ENCODE measurements around the gene TNKS1BP1. TPM values are rescaled to one million over a fixed set of nuclear protein-coding genes. Genes with fewer than 3 reads are reported as not detected.

TNKS1BP1 gene
- total RNA-seq, 2 experiments from 2014 or later = 12.9 to 13.2 TPM

GRCh38 chr11:57263351-57263750 lies 61.4 kb downstream of the TNKS1BP1 start:
- no peak overlapping the region for H3K4me3 Mint-ChIP-seq
- Histone ChIP-seq H3K27ac (ENCODE audit: low read depth in 1 of 2, low read length in 2 of 2) (no peak overlapping the region), H3K27me3 (ENCODE audit: control insufficient read depth in 1 of 2, insufficient read depth in 2 of 2, low read length in 2 of 2) (peaks cover 4 to 6% of the 10 kb centered on the region in 2 experiments), H3K4me1 (ENCODE audit: insufficient read depth, low read length) (no peaks in the 10 kb centered on the region), H3K4me3 (ENCODE audit: low read length) (no peak overlapping the region), H3K36me3 (ENCODE audit: insufficient read depth, low read length) (no peaks in the 10 kb centered on the region), H3K9me3 (ENCODE audit: control insufficient read depth in 1 of 2, insufficient read depth in 1 of 2, low read length in 2 of 2) (peaks cover 0 to 8% of the 10 kb centered on the region in 2 experiments)
- ChIA-PET CTCF (interaction anchor here (1.0 kb wide), 1 partner anchor 11 kb away, joined by 3 read pairs; no protein-coding TSS in a partner anchor), POLR2A (no interaction called here)
- no peaks in the 10 kb centered on the region for H3K36me3 Mint-ChIP-seq (ENCODE audit: low read depth)
- no peak for TF ChIP-seq CTCF (IDR thresholded peaks at IDR 0.05)
- H3K27me3 Mint-ChIP-seq = peaks cover 33% of the 10 kb centered on the region
- ATAC-seq (ENCODE audit: poor library complexity) = no peak
- H3K27ac Mint-ChIP-seq = no peak overlapping the region
- intact Hi-C loops (cut with DNase I, micrococcal nuclease) = no loop called here
- no peaks in the 10 kb centered on the region for H3K4me1 Mint-ChIP-seq (ENCODE audit: low read depth)
- no peak for DNase-seq
- peaks cover 10% of the 10 kb centered on the region for H3K9me3 Mint-ChIP-seq

- no peak overlapping the region for H3K27ac Mint-ChIP-seq
- H3K27me3 Mint-ChIP-seq = peaks cover 31% of the 10 kb centered on the region
- ATAC-seq (ENCODE audit: poor library complexity) (no peak), DNase-seq (no peak)
- H3K27ac ChIP-seq (ENCODE audit: low read depth in 1 of 2, low read length in 2 of 2) = no peak overlapping the region
- ChIA-PET CTCF (no interaction called here), POLR2A (no interaction called here)
- TF ChIP-seq CTCF (IDR thresholded peaks at IDR 0.05) = no peak
- H3K4me3 Mint-ChIP-seq = no peak overlapping the region
- no peaks in the 10 kb centered on the region for H3K4me1 ChIP-seq (ENCODE audit: insufficient read depth, low read length)
- intact Hi-C loops (cut with DNase I, micrococcal nuclease) = no loop called here
- peaks cover 4 to 6% of the 10 kb centered on the region in 2 experiments for H3K27me3 ChIP-seq (ENCODE audit: control insufficient read depth in 1 of 2, insufficient read depth in 2 of 2, low read length in 2 of 2)
- peaks cover 0 to 8% of the 10 kb centered on the region in 2 experiments for H3K9me3 ChIP-seq (ENCODE audit: control insufficient read depth in 1 of 2, insufficient read depth in 1 of 2, low read length in 2 of 2)
- no peaks in the 10 kb centered on the region for H3K4me1 Mint-ChIP-seq (ENCODE audit: low read depth)
- peaks cover 3% of the 10 kb centered on the region for H3K9me3 Mint-ChIP-seq
- no peak overlapping the region for H3K4me3 ChIP-seq (ENCODE audit: low read length)
- H3K36me3 ChIP-seq (ENCODE audit: insufficient read depth, low read length) = no peaks in the 10 kb centered on the region
- H3K36me3 Mint-ChIP-seq (ENCODE audit: low read depth) = no peaks in the 10 kb centered on the region
These were observed 62.6 kb downstream of the TNKS1BP1 start for GRCh38 chr11:57262157-57262556.

- Histone ChIP-seq H3K27ac (ENCODE audit: low read depth in 1 of 2, low read length in 2 of 2) (no peak overlapping the region), H3K9me3 (ENCODE audit: control insufficient read depth in 1 of 2, insufficient read depth in 1 of 2, low read length in 2 of 2) (peaks cover 0 to 8% of the 10 kb centered on the region in 2 experiments), H3K27me3 (ENCODE audit: control insufficient read depth in 1 of 2, insufficient read depth in 2 of 2, low read length in 2 of 2) (peaks cover 4 to 6% of the 10 kb centered on the region in 2 experiments), H3K36me3 (ENCODE audit: insufficient read depth, low read length) (no peaks in the 10 kb centered on the region), H3K4me1 (ENCODE audit: insufficient read depth, low read length) (no peaks in the 10 kb centered on the region), H3K4me3 (ENCODE audit: low read length) (no peak overlapping the region)
- no peaks in the 10 kb centered on the region for H3K4me1 Mint-ChIP-seq (ENCODE audit: low read depth)
- peaks cover 7% of the 10 kb centered on the region for H3K9me3 Mint-ChIP-seq
- peaks cover 31% of the 10 kb centered on the region for H3K27me3 Mint-ChIP-seq
- ATAC-seq (ENCODE audit: poor library complexity) = no peak
- ChIA-PET CTCF (no interaction called here), POLR2A (no interaction called here)
- no peak for TF ChIP-seq CTCF (IDR thresholded peaks at IDR 0.05)
- intact Hi-C loops (cut with DNase I, micrococcal nuclease) = no loop called here
- H3K27ac Mint-ChIP-seq = no peak overlapping the region
- H3K36me3 Mint-ChIP-seq (ENCODE audit: low read depth) = no peaks in the 10 kb centered on the region
- no peak for DNase-seq
- H3K4me3 Mint-ChIP-seq = no peak overlapping the region
These were observed 63.6 kb downstream of the TNKS1BP1 start for GRCh38 chr11:57260937-57261783.

All from CD4-positive, alpha-beta T cell (primary cell).